ENCODE results near the gene DNAJC24. TPM values are rescaled to one million over a fixed set of nuclear protein-coding genes. Genes with fewer than 3 reads are reported as not detected.

The DNAJC24 gene
- total RNA-seq, 2 experiments from 2014 or later, result 6.5 to 7.5 TPM

DNA sequence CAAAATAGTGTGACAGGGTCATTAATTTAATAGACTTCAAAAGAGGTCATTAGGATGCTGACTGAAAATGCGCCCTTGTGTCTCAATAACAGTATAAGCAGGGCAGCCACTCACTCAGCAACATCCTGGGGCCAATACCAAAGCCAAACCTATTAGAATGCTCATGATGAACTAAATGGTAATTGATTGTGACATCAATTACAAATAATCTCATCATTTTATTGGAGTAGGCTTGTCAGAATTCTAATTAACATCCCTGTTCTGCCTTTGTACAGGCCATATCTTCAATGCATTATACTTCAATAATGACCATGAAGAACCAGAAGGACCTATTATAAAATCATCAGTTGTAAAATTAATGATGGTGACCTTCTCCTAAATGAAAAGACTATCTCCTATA lies 64.2 kb downstream of the DNAJC24 start:
- DNase-seq, result no peak
- TF ChIP-seq, protein P1, sequence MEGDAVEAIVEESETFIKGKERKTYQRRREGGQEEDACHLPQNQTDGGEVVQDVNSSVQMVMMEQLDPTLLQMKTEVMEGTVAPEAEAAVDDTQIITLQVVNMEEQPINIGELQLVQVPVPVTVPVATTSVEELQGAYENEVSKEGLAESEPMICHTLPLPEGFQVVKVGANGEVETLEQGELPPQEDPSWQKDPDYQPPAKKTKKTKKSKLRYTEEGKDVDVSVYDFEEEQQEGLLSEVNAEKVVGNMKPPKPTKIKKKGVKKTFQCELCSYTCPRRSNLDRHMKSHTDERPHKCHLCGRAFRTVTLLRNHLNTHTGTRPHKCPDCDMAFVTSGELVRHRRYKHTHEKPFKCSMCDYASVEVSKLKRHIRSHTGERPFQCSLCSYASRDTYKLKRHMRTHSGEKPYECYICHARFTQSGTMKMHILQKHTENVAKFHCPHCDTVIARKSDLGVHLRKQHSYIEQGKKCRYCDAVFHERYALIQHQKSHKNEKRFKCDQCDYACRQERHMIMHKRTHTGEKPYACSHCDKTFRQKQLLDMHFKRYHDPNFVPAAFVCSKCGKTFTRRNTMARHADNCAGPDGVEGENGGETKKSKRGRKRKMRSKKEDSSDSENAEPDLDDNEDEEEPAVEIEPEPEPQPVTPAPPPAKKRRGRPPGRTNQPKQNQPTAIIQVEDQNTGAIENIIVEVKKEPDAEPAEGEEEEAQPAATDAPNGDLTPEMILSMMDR (IDR thresholded peaks at IDR 0.05), result no peak
- Mint-ChIP-seq H3K36me3 (ENCODE audit: low read depth) (peaks cover 33% of the 10 kb centered on the region), H3K27ac (no peak overlapping the region), H3K4me1 (ENCODE audit: low read depth) (peaks cover 4% of the 10 kb centered on the region), H3K4me3 (no peak overlapping the region), H3K27me3 (no peaks in the 10 kb centered on the region), H3K9me3 (peaks cover 2% of the 10 kb centered on the region)
- Histone ChIP-seq H3K27ac (ENCODE audit: low read depth in 1 of 2, low read length in 2 of 2) (no peak overlapping the region), H3K9me3 (ENCODE audit: control insufficient read depth in 1 of 2, insufficient read depth in 1 of 2, low read length in 2 of 2) (no peaks in the 10 kb centered on the region), H3K27me3 (ENCODE audit: control insufficient read depth in 1 of 2, insufficient read depth in 2 of 2, low read length in 2 of 2) (no peaks in the 10 kb centered on the region), H3K4me1 (ENCODE audit: insufficient read depth, low read length) (no peaks in the 10 kb centered on the region), H3K36me3 (ENCODE audit: insufficient read depth, low read length) (no peaks in the 10 kb centered on the region), H3K4me3 (ENCODE audit: low read length) (no peak overlapping the region)
- ATAC-seq (ENCODE audit: poor library complexity), result no peak
- ChIA-PET CTCF (no interaction called here), POLR2A (no interaction called here)
- intact Hi-C loops (cut with DNase I, micrococcal nuclease), result no loop called here

DNA sequence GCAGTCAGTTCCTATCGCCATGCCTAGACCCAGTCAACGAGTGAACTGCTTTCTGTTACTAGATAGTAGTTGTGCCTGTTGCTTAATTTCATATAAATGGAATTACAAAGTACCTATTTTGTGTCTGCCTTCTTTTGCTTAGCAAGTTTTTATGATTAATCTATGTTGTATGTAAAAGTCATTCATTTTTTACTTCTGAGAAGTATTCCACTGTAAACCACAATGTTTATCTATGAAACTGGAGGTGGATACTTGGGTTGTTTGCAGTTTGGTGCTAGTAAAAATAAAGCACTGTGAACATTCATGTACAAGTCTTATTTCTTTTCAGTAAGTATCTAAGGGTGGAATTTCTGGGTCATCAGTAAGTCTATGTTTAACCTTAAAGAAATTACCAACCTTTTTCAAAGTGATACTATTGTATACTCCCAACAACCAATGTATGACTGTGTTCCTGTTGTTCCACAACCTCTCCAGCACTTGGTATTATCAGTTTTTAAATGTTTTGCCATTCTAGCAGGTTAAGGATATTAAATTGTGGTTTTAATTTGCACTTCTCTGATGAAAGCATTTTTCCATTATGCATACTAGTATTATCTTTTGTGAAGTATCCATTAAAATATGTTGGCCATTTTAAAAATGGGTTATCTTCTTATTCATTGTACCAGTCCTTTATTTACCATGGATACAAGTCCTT lies 68.2 kb downstream of the DNAJC24 start:
- no peak overlapping the region for H3K27ac ChIP-seq (ENCODE audit: low read depth in 1 of 2, low read length in 2 of 2)
- TF ChIP-seq, protein P1 (IDR thresholded peaks at IDR 0.05), result no peak
- ChIA-PET CTCF (no interaction called here), POLR2A (no interaction called here)
- no peak overlapping the region for H3K27ac Mint-ChIP-seq
- intact Hi-C loops (cut with DNase I, micrococcal nuclease), result no loop called here
- H3K9me3 Mint-ChIP-seq, result peaks cover 2% of the 10 kb centered on the region
- no peaks in the 10 kb centered on the region for H3K4me1 ChIP-seq (ENCODE audit: insufficient read depth, low read length)
- H3K36me3 ChIP-seq (ENCODE audit: insufficient read depth, low read length), result no peaks in the 10 kb centered on the region
- DNase-seq (no peak), ATAC-seq (ENCODE audit: poor library complexity) (no peak)
- no peaks in the 10 kb centered on the region for H3K27me3 Mint-ChIP-seq
- peaks cover 4% of the 10 kb centered on the region for H3K4me1 Mint-ChIP-seq (ENCODE audit: low read depth)
- no peak overlapping the region for H3K4me3 ChIP-seq (ENCODE audit: low read length)
- H3K9me3 ChIP-seq (ENCODE audit: control insufficient read depth in 1 of 2, insufficient read depth in 1 of 2, low read length in 2 of 2), result no peaks in the 10 kb centered on the region
- H3K4me3 Mint-ChIP-seq, result no peak overlapping the region
- H3K36me3 Mint-ChIP-seq (ENCODE audit: low read depth), result peaks cover 5% of the 10 kb centered on the region
- H3K27me3 ChIP-seq (ENCODE audit: control insufficient read depth in 1 of 2, insufficient read depth in 2 of 2, low read length in 2 of 2), result no peaks in the 10 kb centered on the region

DNA sequence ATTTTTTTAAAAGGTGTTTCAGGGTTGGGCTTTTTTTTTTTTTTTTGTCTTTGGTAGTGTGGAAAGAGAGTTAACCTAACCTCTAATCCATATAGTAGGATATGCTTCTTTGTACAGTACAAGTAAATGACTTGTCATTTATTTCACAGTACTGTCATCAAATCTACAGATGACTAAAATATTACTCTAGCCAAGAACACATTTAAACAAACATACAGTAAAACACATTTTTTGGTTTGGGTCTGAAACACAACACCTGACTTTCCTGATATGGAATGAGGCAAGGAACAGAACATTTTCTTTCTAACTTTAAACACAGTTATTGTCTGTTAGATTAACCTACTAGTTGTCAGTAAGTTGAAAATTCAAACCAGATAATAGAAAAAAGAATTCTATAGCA lies 71.6 kb downstream of the DNAJC24 start:
- TF ChIP-seq, protein P1 (IDR thresholded peaks at IDR 0.05), result no peak
- ATAC-seq (ENCODE audit: poor library complexity), result no peak

More for the DNA sequence above, 71.6 kb downstream of the DNAJC24 start:
- Histone ChIP-seq H3K27ac (ENCODE audit: low read depth in 1 of 2, low read length in 2 of 2) (no peak overlapping the region), H3K36me3 (ENCODE audit: insufficient read depth, low read length) (no peaks in the 10 kb centered on the region), H3K4me1 (ENCODE audit: insufficient read depth, low read length) (no peaks in the 10 kb centered on the region), H3K9me3 (ENCODE audit: control insufficient read depth in 1 of 2, insufficient read depth in 1 of 2, low read length in 2 of 2) (no peaks in the 10 kb centered on the region), H3K27me3 (ENCODE audit: control insufficient read depth in 1 of 2, insufficient read depth in 2 of 2, low read length in 2 of 2) (no peaks in the 10 kb centered on the region), H3K4me3 (ENCODE audit: low read length) (no peak overlapping the region)
- Mint-ChIP-seq H3K4me3 (no peak overlapping the region), H3K27me3 (no peaks in the 10 kb centered on the region), H3K9me3 (peaks cover 2% of the 10 kb centered on the region), H3K27ac (no peak overlapping the region), H3K4me1 (ENCODE audit: low read depth) (peaks cover 4% of the 10 kb centered on the region), H3K36me3 (ENCODE audit: low read depth) (peaks cover 8% of the 10 kb centered on the region)
- intact Hi-C loops (cut with DNase I, micrococcal nuclease), result no loop called here
- DNase-seq, result no peak
- POLR2A ChIA-PET, result no interaction called here
- CTCF ChIA-PET, result interaction anchor here (0.6 kb wide), 1 partner anchor 216 kb away, joined by 3 read pairs; no protein-coding TSS in a partner anchor

Measured in CD4-positive, alpha-beta T cell (primary cell).